HG03095 (cell line): ENCODE data around the gene RSPO4.
A peak's percentile ranks its signal among the peaks of the same experiment; 100 is the strongest.

Experiments
- ATAC-seq: cut with Tn5 transposase; IDR thresholded peaks from one replicate; pipeline ENCODE4 v1.9.1; 2021; ENCODE audit warnings: moderate library complexity; ENCODE audit not compliant: unreplicated experiment

RSPO4 gene

GRCh38 chr20:971346-971745 is 30.8 kb downstream of the RSPO4 start:
- no peak for ATAC-seq

- no peak for ATAC-seq
Measured at GRCh38 chr20:969868-970267, 32.2 kb downstream of the RSPO4 start.

- ATAC-seq = no peak
Measured at GRCh38 chr20:967796-968742, 34.0 kb downstream of the RSPO4 start.

GRCh38 chr20:965956-966355 is 36.2 kb downstream of the RSPO4 start:
- no peak for ATAC-seq

GRCh38 chr20:963795-964194 is 38.3 kb downstream of the RSPO4 start:
- no peak for ATAC-seq

- no peak for ATAC-seq
Measured at GRCh38 chr20:962683-963082, 39.4 kb downstream of the RSPO4 start.

- ATAC-seq = no peak
Measured at GRCh38 chr20:962223-962622, 39.9 kb downstream of the RSPO4 start.

GRCh38 chr20:961768-962167 is 40.3 kb downstream of the RSPO4 start:
- ATAC-seq = no peak

GRCh38 chr20:959996-960615 is 42.0 kb downstream of the RSPO4 start:
- no peak for ATAC-seq

GRCh38 chr20:958936-959815 is 42.9 kb downstream of the RSPO4 start:
- ATAC-seq = no peak

- ATAC-seq = no peak
Measured at GRCh38 chr20:957544-957943, 44.6 kb downstream of the RSPO4 start.

- peak; percentile 59 for ATAC-seq
Measured at GRCh38 chr20:956330-956951, 45.7 kb downstream of the RSPO4 start.

GRCh38 chr20:955656-956055 is 46.5 kb downstream of the RSPO4 start:
- ATAC-seq = no peak

- no peak for ATAC-seq
Measured at GRCh38 chr20:955111-955510, 47.0 kb downstream of the RSPO4 start.

GRCh38 chr20:953742-954141 is 48.4 kb downstream of the RSPO4 start:
- ATAC-seq = no peak

- no peak for ATAC-seq
Measured at GRCh38 chr20:952196-952795, 49.8 kb downstream of the RSPO4 start.

GRCh38 chr20:951384-952169 is 50.5 kb downstream of the RSPO4 start:
- no peak for ATAC-seq

GRCh38 chr20:949717-950116 is 52.4 kb downstream of the RSPO4 start:
- ATAC-seq = no peak

- ATAC-seq = no peak
Measured at GRCh38 chr20:946826-947225, 55.3 kb downstream of the RSPO4 start.

GRCh38 chr20:945841-946240 is 56.3 kb downstream of the RSPO4 start:
- ATAC-seq = no peak
